Fibroblast of lung (primary cell): ENCODE results near the gene FER. TPM values are rescaled to one million over a fixed set of nuclear protein-coding genes. Genes with fewer than 3 reads are reported as not detected.

Source experiments
- DNase-seq, 2 donors: peaks; one replicate each; pipeline versions ENCODE4 v3.0.0 to v3.0.0-alpha.2; 2010; ENCODE audit warnings: low read depth in 2 of 2
- H2AFZ ChIP-seq: 2 replicates; pipeline ENCODE4 v1.5.1; 2012; ENCODE audit warnings: low read length, control low read depth, inconsistent platforms
- H3K27ac ChIP-seq: 2 replicates; pipeline ENCODE4 v1.5.1; 2011; ENCODE audit warnings: low read length, control low read depth; ENCODE audit not compliant: insufficient read depth
- H3K27me3 ChIP-seq: 2 replicates; pipeline ENCODE4 v1.5.1; 2011; ENCODE audit warnings: mild to moderate bottlenecking, low read length; ENCODE audit not compliant: control insufficient read depth, insufficient read depth
- H3K36me3 ChIP-seq: 2 replicates; pipeline ENCODE4 v1.5.1; 2011; ENCODE audit warnings: low read length; ENCODE audit not compliant: control insufficient read depth, insufficient read depth
- H3K4me1 ChIP-seq: 2 replicates; pipeline ENCODE4 v1.5.1; 2011; ENCODE audit warnings: low read length; ENCODE audit not compliant: control insufficient read depth, insufficient read depth; ENCODE audit errors: extremely low read depth
- H3K4me2 ChIP-seq: 2 replicates; pipeline ENCODE4 v1.5.1; 2011; ENCODE audit warnings: low read length, control low read depth; ENCODE audit not compliant: insufficient read depth; ENCODE audit errors: extremely low read depth
- H3K4me3 ChIP-seq, 4 experiments: fragments of 200-600 bp in 1 of 4; sonication (generic) in 1 of 4; replicated peaks in 1 of 4; 2 replicates each; pipeline ENCODE4 v1.5.1; 2011 to 2016; ENCODE audit warnings: low read length in 4 of 4, low read depth in 3 of 4, mild to moderate bottlenecking in 3 of 4, control low read depth in 2 of 4, inconsistent platforms in 1 of 4, mixed read lengths in 1 of 4; ENCODE audit not compliant: insufficient read depth in 1 of 4; ENCODE audit errors: control extremely low read depth in 1 of 4
- H3K79me2 ChIP-seq: 2 replicates; pipeline ENCODE4 v1.5.1; 2012; ENCODE audit warnings: mild to moderate bottlenecking, low read length, inconsistent platforms; ENCODE audit not compliant: control insufficient read depth, insufficient read depth
- H3K9ac ChIP-seq: 2 replicates; pipeline ENCODE4 v1.5.1; 2011; ENCODE audit warnings: mild to moderate bottlenecking, low read length, control low read depth; ENCODE audit not compliant: insufficient read depth
- H3K9me3 ChIP-seq: 2 replicates; pipeline ENCODE4 v1.5.1; 2012; ENCODE audit warnings: low read depth, low read length; ENCODE audit not compliant: control insufficient read depth, insufficient read depth
- H4K20me1 ChIP-seq: 2 replicates; pipeline ENCODE4 v1.5.1; 2011; ENCODE audit warnings: low read length; ENCODE audit not compliant: control insufficient read depth, insufficient read depth; ENCODE audit errors: extremely low read depth
- EZH2 ChIP-seq: IDR thresholded peaks from 2 replicates; pipeline ENCODE4 v1.5.1; 2012; ENCODE audit warnings: low read length, control low read depth, mild to moderate bottlenecking; ENCODE audit errors: missing control alignments
- polyA plus RNA-seq, 2 donors: library from polyadenylated mRNA; depleted of rRNA in 1 of 2; stranded (reverse) in 1 of 2; unstranded in 1 of 2; fragments of >200 nt; gene quantifications; 2 replicates each; pipeline ENCODE4 v1.2.1, GENCODE V29; 2011 to 2012; ENCODE audit warnings: missing spikeins in 1 of 2
- total RNA-seq: library from RNA; depleted of rRNA; stranded (reverse); fragments of >200 nt; gene quantifications from 2 replicates; pipeline ENCODE4 v1.2.1, GENCODE V29; 2014
- TF ChIP-seq, protein P1 (sequence below), 2 donors: IDR thresholded peaks in 1 of 2; conservative IDR thresholded peaks in 1 of 2; 1 replicate in 1 of 2; 2 replicates in 1 of 2; pipeline ENCODE4 v1.5.1; 2011 to 2012; ENCODE audit warnings: low read length in 2 of 2, control low read depth in 1 of 2, inconsistent platforms in 1 of 2, low read depth in 1 of 2, mild to moderate bottlenecking in 1 of 2

Gene FER
- total and polyA plus RNA-seq, 2 donors (not counting 1 experiment from before 2014, with no cell fraction given): 12.2 to 21.3 TPM

DNA sequence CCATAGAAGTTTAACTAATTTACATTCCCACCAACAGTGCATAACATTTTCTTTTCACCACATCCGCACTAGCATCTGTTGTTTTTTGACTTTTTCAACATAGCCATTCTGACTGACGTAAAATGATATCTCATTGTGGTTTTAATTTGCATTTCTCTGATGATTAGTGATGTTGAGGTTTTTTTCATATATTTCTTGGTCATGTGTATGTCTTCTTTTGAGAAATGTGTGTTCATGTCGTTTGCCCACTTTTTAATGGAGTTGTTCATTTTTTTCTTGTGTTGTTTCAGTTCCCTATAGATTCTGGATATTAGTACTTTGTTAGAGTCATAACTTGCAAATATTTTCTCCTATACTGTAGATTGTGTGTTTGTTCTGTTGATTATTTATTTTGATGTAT, 163.4 kb downstream of the FER start:
- Histone ChIP-seq H3K36me3 (no peaks in the 10 kb centered on the region), H3K9ac (no peak overlapping the region), H2AFZ (no peak overlapping the region), H3K4me3 (no peak overlapping the region), H3K4me1 (no peaks in the 10 kb centered on the region), H3K27me3 (no peaks in the 10 kb centered on the region), H3K79me2 (no peaks in the 10 kb centered on the region), H4K20me1 (no peaks in the 10 kb centered on the region), H3K4me2 (no peak overlapping the region), H3K27ac (no peak overlapping the region), H3K9me3 (no peaks in the 10 kb centered on the region)
- TF ChIP-seq, protein P1, sequence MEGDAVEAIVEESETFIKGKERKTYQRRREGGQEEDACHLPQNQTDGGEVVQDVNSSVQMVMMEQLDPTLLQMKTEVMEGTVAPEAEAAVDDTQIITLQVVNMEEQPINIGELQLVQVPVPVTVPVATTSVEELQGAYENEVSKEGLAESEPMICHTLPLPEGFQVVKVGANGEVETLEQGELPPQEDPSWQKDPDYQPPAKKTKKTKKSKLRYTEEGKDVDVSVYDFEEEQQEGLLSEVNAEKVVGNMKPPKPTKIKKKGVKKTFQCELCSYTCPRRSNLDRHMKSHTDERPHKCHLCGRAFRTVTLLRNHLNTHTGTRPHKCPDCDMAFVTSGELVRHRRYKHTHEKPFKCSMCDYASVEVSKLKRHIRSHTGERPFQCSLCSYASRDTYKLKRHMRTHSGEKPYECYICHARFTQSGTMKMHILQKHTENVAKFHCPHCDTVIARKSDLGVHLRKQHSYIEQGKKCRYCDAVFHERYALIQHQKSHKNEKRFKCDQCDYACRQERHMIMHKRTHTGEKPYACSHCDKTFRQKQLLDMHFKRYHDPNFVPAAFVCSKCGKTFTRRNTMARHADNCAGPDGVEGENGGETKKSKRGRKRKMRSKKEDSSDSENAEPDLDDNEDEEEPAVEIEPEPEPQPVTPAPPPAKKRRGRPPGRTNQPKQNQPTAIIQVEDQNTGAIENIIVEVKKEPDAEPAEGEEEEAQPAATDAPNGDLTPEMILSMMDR (conservative IDR thresholded peaks at IDR 0.05 in 1 of 2, IDR thresholded peaks at IDR 0.05 in 1 of 2; ENCODE audit: low read depth in 1 of 2, low read length in 2 of 2): no peak
- TF ChIP-seq EZH2: no peak
- DNase-seq: no peak

DNA sequence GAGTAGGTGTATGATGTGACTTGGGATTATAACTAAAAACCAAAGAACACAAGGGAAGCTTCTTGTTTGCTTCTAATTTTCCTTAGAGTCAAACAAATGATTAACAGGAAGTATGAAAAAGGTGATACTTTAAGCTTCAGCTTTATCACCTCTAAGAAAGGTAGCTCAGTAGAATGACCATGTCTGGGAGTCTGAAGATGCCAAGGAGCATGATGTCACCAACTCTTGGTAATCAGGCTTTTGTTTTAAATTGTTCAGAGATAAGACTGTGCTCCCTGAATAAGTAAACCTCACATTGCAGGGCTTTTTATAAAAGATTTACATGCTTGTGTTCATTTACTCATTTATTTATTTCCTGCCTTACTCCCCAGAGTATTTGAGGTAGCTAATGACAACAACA, 169.9 kb downstream of the FER start:
- Histone ChIP-seq H3K4me2 (no peak overlapping the region), H4K20me1 (no peaks in the 10 kb centered on the region), H2AFZ (no peak overlapping the region), H3K4me3 (no peak overlapping the region), H3K4me1 (no peaks in the 10 kb centered on the region), H3K79me2 (no peaks in the 10 kb centered on the region), H3K9me3 (no peaks in the 10 kb centered on the region), H3K36me3 (no peaks in the 10 kb centered on the region), H3K27me3 (no peaks in the 10 kb centered on the region), H3K9ac (no peak overlapping the region), H3K27ac (no peak overlapping the region)
- peak in 1 of 2 donors; percentile 51 for DNase-seq
- TF ChIP-seq, protein P1 (conservative IDR thresholded peaks at IDR 0.05 in 1 of 2, IDR thresholded peaks at IDR 0.05 in 1 of 2; ENCODE audit: low read depth in 1 of 2, low read length in 2 of 2): no peak
- TF ChIP-seq EZH2: no peak

DNA sequence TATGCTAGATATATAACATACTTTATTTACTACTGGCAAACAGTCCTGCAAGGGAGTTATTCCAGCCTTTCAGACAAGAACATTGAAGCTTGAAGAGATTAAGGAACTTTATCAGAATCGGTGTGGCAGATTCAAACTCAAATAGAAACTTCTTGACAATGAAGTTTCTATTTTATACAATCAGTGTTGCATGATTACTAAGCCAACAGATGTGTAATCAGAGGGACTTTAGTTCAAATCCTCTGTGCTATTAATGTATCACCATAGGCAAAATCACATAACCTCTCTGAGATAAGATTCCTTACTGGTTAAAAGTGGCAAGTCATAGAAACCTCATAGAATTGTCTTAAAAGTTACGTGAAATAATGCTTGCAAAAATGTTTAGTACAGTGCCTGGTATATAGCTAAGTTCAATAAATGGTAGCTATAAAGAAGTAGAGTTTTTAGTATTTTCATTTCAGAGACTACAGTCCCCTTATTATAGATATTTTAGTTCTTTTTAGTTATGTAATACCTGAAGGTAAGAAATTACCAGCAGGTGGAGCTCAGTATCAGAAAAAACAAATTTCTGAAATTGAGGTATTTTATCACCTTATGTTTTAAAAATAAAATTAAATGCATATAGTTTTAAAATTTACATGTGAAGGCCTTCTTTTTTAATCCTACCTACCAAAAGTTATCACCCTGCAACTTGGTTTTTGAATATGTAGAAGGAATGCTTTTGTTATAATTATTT, 172.1 kb downstream of the FER start:
- TF ChIP-seq, protein P1 (conservative IDR thresholded peaks at IDR 0.05 in 1 of 2, IDR thresholded peaks at IDR 0.05 in 1 of 2; ENCODE audit: low read depth in 1 of 2, low read length in 2 of 2): no peak
- no peak for TF ChIP-seq EZH2
- Histone ChIP-seq H3K9ac (no peak overlapping the region), H3K4me1 (no peaks in the 10 kb centered on the region), H3K79me2 (no peaks in the 10 kb centered on the region), H2AFZ (no peak overlapping the region), H4K20me1 (no peaks in the 10 kb centered on the region), H3K9me3 (no peaks in the 10 kb centered on the region), H3K4me2 (no peak overlapping the region), H3K27ac (no peak overlapping the region), H3K36me3 (no peaks in the 10 kb centered on the region), H3K27me3 (no peaks in the 10 kb centered on the region), H3K4me3 (no peak overlapping the region)
- DNase-seq: peak in 1 of 2 donors; percentile 27
